ENCODE results near the gene SLC22A1. TPM values are rescaled to one million over a fixed set of nuclear protein-coding genes. Genes with fewer than 3 reads are reported as not detected.

Gene SLC22A1
- total and polyA plus RNA-seq, 4 donors, result 0.72 to 2.5 (median 1.3) TPM

GRCh38 chr6:160160929-160161646 lies 39.5 kb downstream of the SLC22A1 start:
- Histone ChIP-seq H3K4me1 (ENCODE audit: control insufficient read depth in 5 of 5, insufficient read depth in 5 of 5, low read length in 5 of 5) (peaks cover 0 to 13% (median 0%) of the 10 kb centered on the region in 5 donors), H3K4me3 (no peak overlapping the region), H3K27me3 (ENCODE audit: control insufficient read depth in 3 of 3, insufficient read depth in 3 of 3, low read length in 2 of 3) (no peaks in the 10 kb centered on the region), H3K9ac (ENCODE audit: insufficient read depth in 1 of 2, low read length in 2 of 2) (no peak overlapping the region), H3K36me3 (ENCODE audit: control insufficient read depth in 4 of 4, insufficient read depth in 4 of 4, low read length in 4 of 4) (no peaks in the 10 kb centered on the region), H3K27ac (ENCODE audit: low read depth in 1 of 2, low read length in 1 of 2) (no peak overlapping the region), H3K9me3 (ENCODE audit: control insufficient read depth in 4 of 4, insufficient read depth in 3 of 4, low read length in 3 of 4) (no peaks in the 10 kb centered on the region)
- WGBS, 2 donors, result 85% methylated on average over 15 of the region's 15 CpGs
- no peak for TF ChIP-seq CTCF (IDR thresholded peaks at IDR 0.05; ENCODE audit: control extremely low read depth, extremely low read depth)
- ATAC-seq (ENCODE audit: insufficient read depth, low FRiP score) (no peak), DNase-seq (no peak)

GRCh38 chr6:160161647-160161986 lies 40.0 kb downstream of the SLC22A1 start:
- no peak for TF ChIP-seq CTCF (IDR thresholded peaks at IDR 0.05; ENCODE audit: control extremely low read depth, extremely low read depth)
- Histone ChIP-seq H3K27me3 (ENCODE audit: control insufficient read depth in 3 of 3, insufficient read depth in 3 of 3, low read length in 2 of 3) (no peaks in the 10 kb centered on the region), H3K27ac (ENCODE audit: low read depth in 1 of 2, low read length in 1 of 2) (no peak overlapping the region), H3K4me3 (no peak overlapping the region), H3K9ac (ENCODE audit: insufficient read depth in 1 of 2, low read length in 2 of 2) (no peak overlapping the region), H3K9me3 (ENCODE audit: control insufficient read depth in 4 of 4, insufficient read depth in 3 of 4, low read length in 3 of 4) (no peaks in the 10 kb centered on the region), H3K4me1 (ENCODE audit: control insufficient read depth in 5 of 5, insufficient read depth in 5 of 5, low read length in 5 of 5) (peaks cover 0 to 13% (median 0%) of the 10 kb centered on the region in 5 donors), H3K36me3 (ENCODE audit: control insufficient read depth in 4 of 4, insufficient read depth in 4 of 4, low read length in 4 of 4) (no peaks in the 10 kb centered on the region)
- 60 to 76% methylated on average over 5 of the region's 5 CpGs for WGBS, 2 donors
- no peak for DNase-seq
- ATAC-seq (ENCODE audit: insufficient read depth, low FRiP score), result no peak

- no peak overlapping the region for H3K9ac ChIP-seq (ENCODE audit: insufficient read depth in 1 of 2, low read length in 2 of 2)
- no peak for DNase-seq
- H3K4me3 ChIP-seq, result no peak overlapping the region
- no peak for TF ChIP-seq CTCF (IDR thresholded peaks at IDR 0.05; ENCODE audit: control extremely low read depth, extremely low read depth)
- no peak overlapping the region for H3K27ac ChIP-seq (ENCODE audit: low read depth in 1 of 2, low read length in 1 of 2)
- no peaks in the 10 kb centered on the region for H3K36me3 ChIP-seq (ENCODE audit: control insufficient read depth in 4 of 4, insufficient read depth in 4 of 4, low read length in 4 of 4)
- no peaks in the 10 kb centered on the region for H3K27me3 ChIP-seq (ENCODE audit: control insufficient read depth in 3 of 3, insufficient read depth in 3 of 3, low read length in 2 of 3)
- H3K4me1 ChIP-seq (ENCODE audit: control insufficient read depth in 5 of 5, insufficient read depth in 5 of 5, low read length in 5 of 5), result peaks cover 0 to 13% (median 0%) of the 10 kb centered on the region in 5 donors
- no peaks in the 10 kb centered on the region for H3K9me3 ChIP-seq (ENCODE audit: control insufficient read depth in 4 of 4, insufficient read depth in 3 of 4, low read length in 3 of 4)
- ATAC-seq (ENCODE audit: insufficient read depth, low FRiP score), result no peak
- WGBS, 2 donors, result 77 to 83% methylated on average over 5 of the region's 5 CpGs
Observed at GRCh38 chr6:160162030-160162566, 40.5 kb downstream of the SLC22A1 start.
